Measurements from ENCODE around the gene DHRSX. TPM values are rescaled to one million over a fixed set of nuclear protein-coding genes. Genes with fewer than 3 reads are reported as not detected.
A peak's percentile ranks its signal among the peaks of the same experiment; 100 is the strongest.

Gene DHRSX
- polyA plus RNA-seq, 2 of the 4 experiments (the other 2 are of a cell fraction): 32.1 to 56.3 TPM

- FAIRE-seq (no peak), ATAC-seq (no peak), DNase-seq (ENCODE audit: low read depth in 1 of 2, low spot score in 1 of 2) (no peak)
- Histone ChIP-seq H3K4me2 (no peak overlapping the region), H3K4me1 (no peaks in the 10 kb centered on the region), H3K27ac (no peak overlapping the region), H3K4me3 (no peak overlapping the region), H3K9me3 (no peaks in the 10 kb centered on the region)
- POLR2A ChIA-PET: no interaction called here
- 90% methylated on average over 29 of the region's 29 CpGs for WGBS (ENCODE audit: missing lambda C conversion rate)
- TF ChIP-seq RCOR1 (IDR thresholded peaks at IDR 0.05; ENCODE audit: low read depth, low read length) (no peak), PHF8 (IDR thresholded peaks at IDR 0.05; ENCODE audit: borderline replicate concordance, low read depth) (no peak), E2F6 (IDR thresholded peaks at IDR 0.05; ENCODE audit: borderline replicate concordance, low read depth) (no peak), CHD2 (IDR thresholded peaks at IDR 0.05; ENCODE audit: low read length, partially characterized antibody) (no peak), CEBPB (IDR thresholded peaks at IDR 0.05) (no peak), MAFK (IDR thresholded peaks at IDR 0.05; ENCODE audit: partially characterized antibody) (no peak), TFCP2L1 (CRISPR knock-in tag; IDR thresholded peaks at IDR 0.05) (no peak), POLR2A (IDR thresholded peaks at IDR 0.05; ENCODE audit: low read length) (no peak), ESRRA (IDR thresholded peaks at IDR 0.05; ENCODE audit: borderline replicate concordance, low read length) (no peak), RFX5 (IDR thresholded peaks at IDR 0.05) (no peak), NR3C1 (IDR thresholded peaks at IDR 0.05) (no peak), FOXS1 (CRISPR knock-in tag; IDR thresholded peaks at IDR 0.05) (no peak), SREBF2 (IDR thresholded peaks at IDR 0.05) (no peak), ATOH8 (CRISPR knock-in tag; IDR thresholded peaks at IDR 0.05; ENCODE audit: low read depth) (no peak), KDM1A (IDR thresholded peaks at IDR 0.05; ENCODE audit: low read depth) (no peak), HEYL (CRISPR knock-in tag; IDR thresholded peaks at IDR 0.05) (no peak), ZNF302 (CRISPR knock-in tag; IDR thresholded peaks at IDR 0.05) (no peak), GATA3 (IDR thresholded peaks at IDR 0.05; ENCODE audit: borderline replicate concordance) (no peak), TP53 (CRISPR knock-in tag; IDR thresholded peaks at IDR 0.05) (no peak), ZFP36 (IDR thresholded peaks at IDR 0.05; ENCODE audit: borderline replicate concordance, partially characterized antibody) (no peak)
- CTCF ChIA-PET: no interaction called here
Measured at GRCh38 chrX:2486476-2487133, 14.2 kb downstream of the DHRSX start.

- no peak for ATAC-seq
- 84% methylated on average over 10 of the region's 10 CpGs for WGBS (ENCODE audit: missing lambda C conversion rate)
- Histone ChIP-seq H3K9me3 (no peaks in the 10 kb centered on the region), H3K27ac (peak overlapping the region in 1 of 2 experiments; percentile 38; a peak in 2 of 6 replicates), H3K4me2 (no peak overlapping the region), H3K4me3 (no peak overlapping the region), H3K4me1 (no peaks in the 10 kb centered on the region)
- TF ChIP-seq JUN (IDR thresholded peaks at IDR 0.05): no peak
- TF ChIP-seq RAD21 (conservative IDR thresholded peaks at IDR 0.05 in 1 of 2, IDR thresholded peaks at IDR 0.05 in 1 of 2): no peak
- TF ChIP-seq BHLHE40 (IDR thresholded peaks at IDR 0.05; ENCODE audit: low read depth, low read length): no peak
- no peak for TF ChIP-seq MAFK (IDR thresholded peaks at IDR 0.05; ENCODE audit: partially characterized antibody)
- TF ChIP-seq KDM1A (IDR thresholded peaks at IDR 0.05; ENCODE audit: low read depth): no peak
- no peak for TF ChIP-seq HDAC2 (IDR thresholded peaks at IDR 0.05)
- no peak for TF ChIP-seq ZNF302 (CRISPR knock-in tag; IDR thresholded peaks at IDR 0.05)
- no peak for TF ChIP-seq NPAS2 (CRISPR knock-in tag; IDR thresholded peaks at IDR 0.05; ENCODE audit: borderline replicate concordance)
- TF ChIP-seq EHF (CRISPR knock-in tag; IDR thresholded peaks at IDR 0.05): no peak
- TF ChIP-seq E2F6 (IDR thresholded peaks at IDR 0.05; ENCODE audit: borderline replicate concordance, low read depth): no peak
- no peak for DNase-seq (ENCODE audit: low read depth in 1 of 2, low spot score in 1 of 2)
- CTCF ChIA-PET: no interaction called here
- no peak for FAIRE-seq
- POLR2A ChIA-PET: no interaction called here
Measured at GRCh38 chrX:2485789-2486345, 14.9 kb downstream of the DHRSX start.

Data from A549 (cell line).